Astrocyte (in vitro differentiated cells and primary cell): ENCODE measurements around the gene LRRC10. TPM values are rescaled to one million over a fixed set of nuclear protein-coding genes. Genes with fewer than 3 reads are reported as not detected.
"Not testable (repeated sequence)": the region's sequence is repeated elsewhere in the genome, so short reads cannot be mapped to it uniquely, and the experiment has no call there.

Experiments
- DNase-seq: peaks from one replicate; pipeline ENCODE4 v3.0.0-alpha.2; 2010; ENCODE audit warnings: low read depth
- FAIRE-seq: peaks from 2 replicates; lab custom pipeline; 2011; peaks lifted over from hg19 to GRCh38; lab: Jason Lieb, UNC
- H2AFZ ChIP-seq: 2 replicates; pipeline ENCODE4 v1.6.0; 2012; ENCODE audit warnings: low read depth, low read length, inconsistent platforms
- H3K27ac ChIP-seq: 2 replicates; pipeline ENCODE4 v1.5.1; 2011; ENCODE audit warnings: low read depth, low read length, inconsistent platforms
- H3K27me3 ChIP-seq: 2 replicates; pipeline ENCODE4 v1.6.0; 2011; ENCODE audit warnings: low read length, inconsistent platforms; ENCODE audit not compliant: insufficient read depth
- H3K36me3 ChIP-seq: 2 replicates; pipeline ENCODE4 v1.5.1; 2011; ENCODE audit warnings: low read length, inconsistent platforms; ENCODE audit not compliant: insufficient read depth
- H3K4me1 ChIP-seq: 2 replicates; pipeline ENCODE4 v1.5.1; 2011; ENCODE audit warnings: low read length, inconsistent platforms; ENCODE audit not compliant: insufficient read depth
- H3K4me2 ChIP-seq: 2 replicates; pipeline ENCODE4 v1.6.0; 2012; ENCODE audit warnings: low read length, inconsistent platforms
- H3K4me3 ChIP-seq: 2 replicates; pipeline ENCODE4 v1.5.1; 2011; ENCODE audit warnings: low read depth, mild to moderate bottlenecking, low read length, inconsistent platforms; ENCODE audit not compliant: insufficient read depth
- H3K79me2 ChIP-seq: 2 replicates; pipeline ENCODE4 v1.6.0; 2012; ENCODE audit warnings: mild to moderate bottlenecking, low read length, inconsistent platforms; ENCODE audit not compliant: insufficient read depth
- H3K9ac ChIP-seq: 2 replicates; pipeline ENCODE4 v1.6.0; 2012; ENCODE audit warnings: mild to moderate bottlenecking, low read length, inconsistent platforms
- H3K9me3 ChIP-seq: 2 replicates; pipeline ENCODE4 v1.5.1; 2012; ENCODE audit warnings: low read depth, mild to moderate bottlenecking, low read length, inconsistent platforms; ENCODE audit not compliant: insufficient read depth
- H4K20me1 ChIP-seq: 2 replicates; pipeline ENCODE4 v1.6.0; 2012; ENCODE audit warnings: low read length, inconsistent platforms; ENCODE audit not compliant: insufficient read depth
- H3K27ac Mint-ChIP-seq: one replicate; pipeline ENCODE4 v1.8.0; 2021; ENCODE audit warnings: mild to moderate bottlenecking, mixed read lengths; ENCODE audit not compliant: unreplicated experiment
- H3K27me3 Mint-ChIP-seq: one replicate; pipeline ENCODE4 v1.8.0; 2021; ENCODE audit warnings: low read depth, mixed read lengths; ENCODE audit not compliant: unreplicated experiment
- H3K36me3 Mint-ChIP-seq: one replicate; pipeline ENCODE4 v1.8.0; 2021; ENCODE audit warnings: low read depth, mixed read lengths; ENCODE audit not compliant: unreplicated experiment
- H3K4me1 Mint-ChIP-seq: one replicate; pipeline ENCODE4 v1.8.0; 2021; ENCODE audit warnings: low read depth, mixed read lengths; ENCODE audit not compliant: unreplicated experiment
- H3K4me3 Mint-ChIP-seq: one replicate; pipeline ENCODE4 v1.8.0; 2021; ENCODE audit warnings: mild to moderate bottlenecking, moderate library complexity, mixed read lengths; ENCODE audit not compliant: unreplicated experiment
- H3K9me3 Mint-ChIP-seq: one replicate; pipeline ENCODE4 v1.8.0; 2021; ENCODE audit warnings: mild to moderate bottlenecking, mixed read lengths; ENCODE audit not compliant: unreplicated experiment
- EZH2 ChIP-seq: IDR thresholded peaks from 2 replicates; pipeline ENCODE4 v1.6.1; 2012; ENCODE audit warnings: mild to moderate bottlenecking, low read length, inconsistent platforms; ENCODE audit not compliant: insufficient read depth
- total RNA-seq: library from RNA; stranded (reverse); gene quantifications from 2 replicates; pipeline ENCODE4 v1.2.1, GENCODE V29; 2021
- TF ChIP-seq, protein P1 (sequence below): IDR thresholded peaks from 2 replicates; pipeline ENCODE4 v1.5.1; 2011; ENCODE audit warnings: low read depth, mild to moderate bottlenecking, inconsistent platforms, low read length, moderate library complexity; ENCODE audit not compliant: insufficient read depth

The LRRC10 gene
- total RNA-seq, 1 donor from 2014 or later, result not detected

GRCh38 chr12:69610126-69610525 is 581 bp downstream of the LRRC10 start:
- no peak for DNase-seq
- no peak overlapping the region for H3K4me3 Mint-ChIP-seq
- TF ChIP-seq, protein P1, sequence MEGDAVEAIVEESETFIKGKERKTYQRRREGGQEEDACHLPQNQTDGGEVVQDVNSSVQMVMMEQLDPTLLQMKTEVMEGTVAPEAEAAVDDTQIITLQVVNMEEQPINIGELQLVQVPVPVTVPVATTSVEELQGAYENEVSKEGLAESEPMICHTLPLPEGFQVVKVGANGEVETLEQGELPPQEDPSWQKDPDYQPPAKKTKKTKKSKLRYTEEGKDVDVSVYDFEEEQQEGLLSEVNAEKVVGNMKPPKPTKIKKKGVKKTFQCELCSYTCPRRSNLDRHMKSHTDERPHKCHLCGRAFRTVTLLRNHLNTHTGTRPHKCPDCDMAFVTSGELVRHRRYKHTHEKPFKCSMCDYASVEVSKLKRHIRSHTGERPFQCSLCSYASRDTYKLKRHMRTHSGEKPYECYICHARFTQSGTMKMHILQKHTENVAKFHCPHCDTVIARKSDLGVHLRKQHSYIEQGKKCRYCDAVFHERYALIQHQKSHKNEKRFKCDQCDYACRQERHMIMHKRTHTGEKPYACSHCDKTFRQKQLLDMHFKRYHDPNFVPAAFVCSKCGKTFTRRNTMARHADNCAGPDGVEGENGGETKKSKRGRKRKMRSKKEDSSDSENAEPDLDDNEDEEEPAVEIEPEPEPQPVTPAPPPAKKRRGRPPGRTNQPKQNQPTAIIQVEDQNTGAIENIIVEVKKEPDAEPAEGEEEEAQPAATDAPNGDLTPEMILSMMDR, result no peak
- no peak for TF ChIP-seq EZH2
- Histone ChIP-seq H3K4me2 (no peak overlapping the region), H3K27me3 (no peaks in the 10 kb centered on the region), H2AFZ (no peak overlapping the region), H3K4me3 (no peak overlapping the region), H3K9me3 (no peaks in the 10 kb centered on the region), H3K36me3 (no peaks in the 10 kb centered on the region), H3K9ac (no peak overlapping the region), H3K79me2 (no peaks in the 10 kb centered on the region), H3K27ac (no peak overlapping the region), H4K20me1 (no peaks in the 10 kb centered on the region), H3K4me1 (no peaks in the 10 kb centered on the region)
- H3K27me3 Mint-ChIP-seq, result peaks cover 3% of the 10 kb centered on the region
- H3K27ac Mint-ChIP-seq, result no peak overlapping the region
- FAIRE-seq, result no peak
- H3K9me3 Mint-ChIP-seq, result no peaks in the 10 kb centered on the region
- no peaks in the 10 kb centered on the region for H3K36me3 Mint-ChIP-seq
- H3K4me1 Mint-ChIP-seq, result peaks cover 5% of the 10 kb centered on the region

- Histone ChIP-seq H3K36me3 (peaks cover 3% of the 10 kb centered on the region), H3K4me3 (no peak overlapping the region), H3K27me3 (no peaks in the 10 kb centered on the region), H3K9ac (no peak overlapping the region), H3K79me2 (no peaks in the 10 kb centered on the region), H2AFZ (no peak overlapping the region), H3K27ac (no peak overlapping the region), H3K4me1 (no peaks in the 10 kb centered on the region), H3K4me2 (no peak overlapping the region), H4K20me1 (peaks cover 2% of the 10 kb centered on the region), H3K9me3 (no peaks in the 10 kb centered on the region)
- DNase-seq, result no peak
- Mint-ChIP-seq H3K27ac (no peak overlapping the region), H3K36me3 (peaks cover 3% of the 10 kb centered on the region), H3K9me3 (no peaks in the 10 kb centered on the region), H3K4me3 (no peak overlapping the region), H3K4me1 (peaks cover 5% of the 10 kb centered on the region), H3K27me3 (peaks cover 3% of the 10 kb centered on the region)
- no peak for FAIRE-seq
- TF ChIP-seq, protein P1, result no peak
- TF ChIP-seq EZH2, result no peak
These were observed 2.6 kb downstream of the LRRC10 start for GRCh38 chr12:69608114-69608513.

DNA sequence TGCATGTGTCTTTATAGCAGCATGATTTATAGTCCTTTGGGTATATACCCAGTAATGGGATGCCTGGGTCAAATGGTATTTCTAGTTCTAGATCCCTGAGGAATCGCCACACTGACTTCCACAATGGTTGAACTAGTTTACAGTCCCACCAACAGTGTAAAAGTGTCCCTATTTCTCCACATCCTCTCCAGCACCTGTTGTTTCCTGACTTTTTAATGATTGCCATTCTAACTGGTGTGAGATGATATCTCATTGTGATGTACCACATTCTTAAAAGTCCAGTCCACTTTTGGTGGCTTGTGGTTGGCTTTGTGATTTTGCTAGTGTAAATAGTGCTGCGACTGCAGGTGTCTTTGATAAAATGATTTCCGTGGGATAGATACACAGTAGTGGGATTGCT is 6.4 kb downstream of the LRRC10 start:
- not testable (repeated sequence) for FAIRE-seq, H3K9me3 Mint-ChIP-seq, H3K79me2 ChIP-seq, H3K9me3 ChIP-seq, H3K27me3 Mint-ChIP-seq, H3K9ac ChIP-seq, H3K27ac ChIP-seq, H2AFZ ChIP-seq, H3K4me3 ChIP-seq, H3K4me1 Mint-ChIP-seq, H3K4me2 ChIP-seq, H3K27ac Mint-ChIP-seq, H3K4me3 Mint-ChIP-seq, H3K27me3 ChIP-seq, DNase-seq, H3K4me1 ChIP-seq
- Histone ChIP-seq H3K36me3 (peaks cover 28% of the 10 kb centered on the region), H4K20me1 (peaks cover 12% of the 10 kb centered on the region)
- peaks cover 11% of the 10 kb centered on the region for H3K36me3 Mint-ChIP-seq

- Histone ChIP-seq H4K20me1 (peaks cover 12% of the 10 kb centered on the region), H3K36me3 (peaks cover 34% of the 10 kb centered on the region)
- not testable (repeated sequence) for DNase-seq, H3K9me3 ChIP-seq, H3K79me2 ChIP-seq, H3K4me2 ChIP-seq, H3K4me1 ChIP-seq, H3K4me3 Mint-ChIP-seq, H3K27me3 ChIP-seq, H3K4me3 ChIP-seq, H3K27ac ChIP-seq, H3K27me3 Mint-ChIP-seq, FAIRE-seq, H3K4me1 Mint-ChIP-seq, H3K9me3 Mint-ChIP-seq, H2AFZ ChIP-seq, H3K27ac Mint-ChIP-seq, H3K9ac ChIP-seq
- H3K36me3 Mint-ChIP-seq, result peaks cover 16% of the 10 kb centered on the region
These were observed 7.2 kb downstream of the LRRC10 start for GRCh38 chr12:69603556-69603955.
